Endothelial cell (in vitro differentiated cells): ENCODE measurements around the gene ELF5. TPM values are rescaled to one million over a fixed set of nuclear protein-coding genes. Genes with fewer than 3 reads are reported as not detected.

Experiments used
- DNase-seq: peaks from one replicate; pipeline ENCODE4 v3.0.0; 2021; ENCODE audit warnings: low spot score
- H3K27ac Mint-ChIP-seq: one replicate; pipeline ENCODE4 v1.8.0; 2021; ENCODE audit warnings: mixed read lengths, inconsistent platforms; ENCODE audit not compliant: unreplicated experiment
- H3K27me3 Mint-ChIP-seq: one replicate; pipeline ENCODE4 v1.8.0; 2021; ENCODE audit warnings: mild to moderate bottlenecking, moderate library complexity, mixed read lengths, inconsistent platforms; ENCODE audit not compliant: unreplicated experiment
- H3K36me3 Mint-ChIP-seq: one replicate; pipeline ENCODE4 v1.8.0; 2021; ENCODE audit warnings: mild to moderate bottlenecking, low read depth, mixed read lengths, inconsistent platforms; ENCODE audit not compliant: unreplicated experiment
- H3K4me1 Mint-ChIP-seq: one replicate; pipeline ENCODE4 v1.8.0; 2021; ENCODE audit warnings: mild to moderate bottlenecking, mixed read lengths, inconsistent platforms; ENCODE audit not compliant: unreplicated experiment
- H3K4me3 Mint-ChIP-seq: one replicate; pipeline ENCODE4 v1.8.0; 2021; ENCODE audit warnings: mild to moderate bottlenecking, mixed read lengths, inconsistent platforms; ENCODE audit not compliant: unreplicated experiment
- H3K9me3 Mint-ChIP-seq: one replicate; pipeline ENCODE4 v1.8.0; 2021; ENCODE audit warnings: mixed read lengths, inconsistent platforms; ENCODE audit not compliant: unreplicated experiment
- total RNA-seq: library from RNA; stranded (reverse); fragmentation: NEBNext Ultra II Directional; extraction: Animal tissue kit (Norgen Biotek cat#: 25700); gene quantifications from one replicate; pipeline ENCODE4 v1.2.1, GENCODE V29; 2021; ENCODE audit not compliant: unreplicated experiment
- TF ChIP-seq, protein P1 (sequence below): fragments of 200-600 bp; sonication (generic); IDR thresholded peaks from one replicate; pipeline ENCODE4 v1.5.0; 2021; ENCODE audit warnings: antibody characterized with exemption; ENCODE audit not compliant: unreplicated experiment

ELF5 gene
- total RNA-seq, 1 donor from 2014 or later: not detected

DNA sequence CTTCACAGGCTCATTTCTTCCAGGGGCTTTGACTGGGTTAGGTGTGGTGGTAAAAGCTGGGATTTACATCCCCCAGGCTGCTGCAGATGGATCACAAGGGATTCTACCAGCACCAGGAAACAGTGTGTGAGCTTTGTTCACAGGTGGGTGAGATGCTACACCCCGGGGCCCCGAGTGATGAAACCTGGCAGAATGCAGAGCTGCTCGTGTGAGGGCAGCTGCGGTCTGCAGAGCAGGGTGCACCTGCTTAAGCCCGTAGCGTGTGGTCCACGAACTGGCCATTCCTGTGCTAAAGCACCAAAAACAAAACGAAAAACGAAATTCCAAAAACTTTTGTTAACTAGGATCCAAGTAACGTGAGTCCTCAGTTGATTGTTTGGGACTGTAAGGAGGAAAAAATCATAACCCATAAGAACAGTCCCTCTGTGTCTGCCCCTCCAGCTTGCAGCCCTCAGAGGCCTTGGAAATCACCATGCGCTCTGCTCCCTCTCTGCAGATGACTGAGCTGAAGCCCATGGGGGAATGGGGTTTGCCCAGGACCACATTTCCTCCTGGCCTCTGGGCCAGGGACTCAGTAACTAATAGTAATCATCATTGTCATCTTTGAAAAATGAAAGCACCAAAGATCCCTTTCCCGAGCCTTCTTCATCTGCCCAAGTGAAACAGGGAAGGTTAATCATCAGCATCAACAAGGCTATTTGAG lies 24.6 kb downstream of the ELF5 start:
- no peak overlapping the region for H3K4me3 Mint-ChIP-seq
- TF ChIP-seq, protein P1, sequence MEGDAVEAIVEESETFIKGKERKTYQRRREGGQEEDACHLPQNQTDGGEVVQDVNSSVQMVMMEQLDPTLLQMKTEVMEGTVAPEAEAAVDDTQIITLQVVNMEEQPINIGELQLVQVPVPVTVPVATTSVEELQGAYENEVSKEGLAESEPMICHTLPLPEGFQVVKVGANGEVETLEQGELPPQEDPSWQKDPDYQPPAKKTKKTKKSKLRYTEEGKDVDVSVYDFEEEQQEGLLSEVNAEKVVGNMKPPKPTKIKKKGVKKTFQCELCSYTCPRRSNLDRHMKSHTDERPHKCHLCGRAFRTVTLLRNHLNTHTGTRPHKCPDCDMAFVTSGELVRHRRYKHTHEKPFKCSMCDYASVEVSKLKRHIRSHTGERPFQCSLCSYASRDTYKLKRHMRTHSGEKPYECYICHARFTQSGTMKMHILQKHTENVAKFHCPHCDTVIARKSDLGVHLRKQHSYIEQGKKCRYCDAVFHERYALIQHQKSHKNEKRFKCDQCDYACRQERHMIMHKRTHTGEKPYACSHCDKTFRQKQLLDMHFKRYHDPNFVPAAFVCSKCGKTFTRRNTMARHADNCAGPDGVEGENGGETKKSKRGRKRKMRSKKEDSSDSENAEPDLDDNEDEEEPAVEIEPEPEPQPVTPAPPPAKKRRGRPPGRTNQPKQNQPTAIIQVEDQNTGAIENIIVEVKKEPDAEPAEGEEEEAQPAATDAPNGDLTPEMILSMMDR: no peak
- H3K27me3 Mint-ChIP-seq: no peaks in the 10 kb centered on the region
- no peak overlapping the region for H3K27ac Mint-ChIP-seq
- H3K9me3 Mint-ChIP-seq: no peaks in the 10 kb centered on the region
- no peak for DNase-seq
- no peaks in the 10 kb centered on the region for H3K4me1 Mint-ChIP-seq
- no peaks in the 10 kb centered on the region for H3K36me3 Mint-ChIP-seq

DNA sequence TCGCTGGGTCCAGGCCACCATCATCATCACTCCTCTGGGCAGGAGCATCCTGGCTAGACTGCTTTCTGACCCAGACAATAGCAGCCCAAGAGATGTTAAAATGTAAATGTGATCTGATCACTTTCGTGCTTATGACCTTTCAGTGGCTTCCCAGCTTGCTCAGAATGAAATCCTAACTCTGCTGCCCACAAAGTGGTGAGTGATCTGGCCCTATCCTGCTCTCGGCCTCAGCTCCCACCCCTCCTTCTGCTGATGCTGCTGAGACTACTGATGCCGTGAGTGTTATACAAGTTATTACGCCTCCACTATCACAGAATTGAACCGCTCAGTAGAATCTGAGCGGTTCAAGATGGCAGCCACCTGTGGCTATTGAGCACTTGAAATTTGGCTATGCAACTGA lies 26.2 kb downstream of the ELF5 start:
- H3K36me3 Mint-ChIP-seq: no peaks in the 10 kb centered on the region
- no peaks in the 10 kb centered on the region for H3K9me3 Mint-ChIP-seq
- H3K27ac Mint-ChIP-seq: no peak overlapping the region
- DNase-seq: no peak
- TF ChIP-seq, protein P1: no peak
- no peak overlapping the region for H3K4me3 Mint-ChIP-seq
- no peaks in the 10 kb centered on the region for H3K4me1 Mint-ChIP-seq
- H3K27me3 Mint-ChIP-seq: no peaks in the 10 kb centered on the region

DNA sequence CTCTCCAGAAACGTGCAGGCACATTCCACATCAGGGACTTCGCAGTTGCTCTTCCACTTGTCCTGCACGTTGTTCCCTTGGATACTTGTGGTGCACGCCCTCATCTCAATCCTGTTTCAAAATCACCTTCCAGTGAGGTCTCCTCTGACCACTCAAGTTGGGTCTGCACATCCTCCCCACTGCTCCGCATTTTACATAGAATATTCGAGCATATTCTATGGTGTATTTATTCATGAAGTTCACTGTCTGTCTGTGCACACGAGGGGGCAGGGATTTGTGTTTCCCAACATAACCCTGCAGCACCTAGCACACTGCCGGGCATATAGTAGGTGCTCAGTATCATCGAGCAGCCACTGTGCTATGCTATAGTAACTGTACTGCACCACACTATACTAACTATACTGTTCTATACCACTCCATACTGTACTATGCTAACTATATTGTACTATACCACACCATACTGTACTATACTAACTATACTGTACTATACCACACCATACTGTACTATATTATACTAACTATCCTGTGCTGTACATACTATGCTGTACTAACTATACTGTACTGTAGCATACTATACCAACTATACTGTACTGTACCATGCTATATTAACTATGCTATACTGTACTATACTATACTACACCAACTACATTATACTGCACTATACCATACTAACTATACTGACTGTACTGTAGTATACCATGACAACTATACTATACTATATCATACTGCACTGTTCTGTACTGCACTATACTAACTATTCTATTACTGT lies 30.3 kb downstream of the ELF5 start:
- no peak for DNase-seq
- H3K36me3 Mint-ChIP-seq: no peaks in the 10 kb centered on the region
- H3K27me3 Mint-ChIP-seq: no peaks in the 10 kb centered on the region
- TF ChIP-seq, protein P1: no peak
- no peak overlapping the region for H3K27ac Mint-ChIP-seq
- H3K4me1 Mint-ChIP-seq: no peaks in the 10 kb centered on the region
- no peak overlapping the region for H3K4me3 Mint-ChIP-seq
- no peaks in the 10 kb centered on the region for H3K9me3 Mint-ChIP-seq

DNA sequence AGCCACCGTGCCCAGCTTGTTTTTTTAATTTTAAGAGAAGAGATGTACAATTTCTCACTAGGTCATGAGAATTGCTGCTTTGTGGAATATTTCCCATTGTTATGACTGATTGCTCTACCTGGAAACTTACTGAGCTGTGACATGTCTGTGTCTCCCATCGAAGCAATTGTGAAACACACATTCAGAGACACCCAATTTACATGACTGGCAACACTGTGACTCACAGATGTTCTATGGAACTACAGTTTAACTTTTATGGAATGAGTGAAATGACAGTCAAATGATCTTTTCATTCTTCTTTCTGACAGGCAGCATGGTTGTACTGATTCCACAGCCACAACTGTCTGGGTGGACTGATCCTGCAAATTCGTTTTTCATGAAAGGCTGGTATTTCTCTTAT lies 32.3 kb downstream of the ELF5 start:
- Mint-ChIP-seq H3K9me3 (no peaks in the 10 kb centered on the region), H3K4me3 (no peak overlapping the region), H3K36me3 (no peaks in the 10 kb centered on the region), H3K27me3 (no peaks in the 10 kb centered on the region), H3K27ac (no peak overlapping the region), H3K4me1 (no peaks in the 10 kb centered on the region)
- TF ChIP-seq, protein P1: no peak
- DNase-seq: no peak

DNA sequence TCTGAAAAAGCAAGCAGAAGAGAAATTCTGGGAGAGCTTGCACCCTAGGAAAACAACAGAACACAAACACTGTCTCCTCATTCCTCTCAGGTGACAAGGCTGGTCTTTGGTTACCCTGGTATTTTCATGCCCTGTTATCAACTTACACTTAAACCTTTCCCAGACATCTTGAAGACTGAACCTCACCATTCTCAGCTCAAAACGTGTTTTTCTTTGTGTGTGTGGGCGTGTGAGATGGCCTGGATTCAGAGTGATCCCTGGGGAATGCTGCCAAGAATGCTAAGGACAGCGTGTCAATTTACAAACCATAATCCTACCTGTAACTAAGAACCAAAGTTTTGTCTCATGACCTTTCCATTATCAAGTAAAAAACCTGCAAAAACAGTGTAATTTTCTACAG lies 33.3 kb downstream of the ELF5 start:
- Mint-ChIP-seq H3K27me3 (no peaks in the 10 kb centered on the region), H3K4me3 (no peak overlapping the region), H3K9me3 (no peaks in the 10 kb centered on the region), H3K27ac (no peak overlapping the region), H3K4me1 (no peaks in the 10 kb centered on the region), H3K36me3 (no peaks in the 10 kb centered on the region)
- TF ChIP-seq, protein P1: no peak
- no peak for DNase-seq
